ENCODE measurements around the gene DHDH.

The DHDH gene

DNA sequence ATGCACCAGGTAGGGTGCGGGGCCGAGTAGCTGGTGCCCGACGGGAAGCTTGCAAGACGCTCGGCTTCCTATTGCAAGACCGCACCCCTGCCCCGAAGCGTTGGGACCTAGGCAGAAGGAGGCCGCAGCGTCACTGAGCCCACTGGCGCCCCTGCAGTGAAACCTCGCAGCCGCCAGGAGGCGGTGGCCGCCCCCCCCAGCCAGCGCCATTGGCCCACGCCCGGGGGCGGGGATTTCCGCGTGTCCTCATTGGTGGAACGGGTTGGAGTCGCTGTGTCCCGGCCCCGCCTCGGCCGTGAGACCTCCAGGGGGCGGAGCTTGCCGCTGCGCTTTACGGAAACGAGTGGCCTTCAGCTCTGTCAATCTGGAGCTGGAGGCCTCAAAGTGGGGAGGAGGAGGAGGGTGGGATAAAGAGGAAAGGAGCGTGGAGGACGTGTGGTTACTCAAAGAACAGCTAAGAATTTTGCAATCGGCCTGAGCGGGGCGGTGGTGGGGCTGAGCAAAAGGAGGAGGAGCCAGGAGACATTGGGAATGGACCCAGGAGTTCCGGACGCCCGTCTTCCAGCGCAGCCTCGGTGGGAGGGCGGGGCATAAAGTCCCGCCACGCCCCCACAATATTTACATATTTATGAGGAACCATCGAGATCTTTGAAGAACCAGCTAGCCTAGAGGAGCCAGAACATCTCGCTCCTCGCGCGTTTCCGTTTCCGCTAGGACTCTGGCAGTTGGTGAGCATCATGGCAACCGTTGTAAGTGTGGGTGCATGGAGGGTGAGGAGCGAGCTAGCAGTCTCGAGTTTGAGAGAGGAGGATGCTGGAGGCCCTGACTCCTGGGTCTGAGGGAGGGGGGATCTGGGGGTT lies 59.9 kb downstream of the DHDH start, which contains the start of the genes GYS1 and RUVBL2:
Gene GYS1 (minus strand): TSS at position 135 of the 860 bp plus-strand sequence. CDS start 197 bp downstream, outside the sequence.
Gene RUVBL2 (plus strand): TSS at position 713 of the 860 bp plus-strand sequence. CDS start 25 bp downstream, at position 738.
- DNase-seq (ENCODE audit: low read depth) = peak; percentile 97

DNA sequence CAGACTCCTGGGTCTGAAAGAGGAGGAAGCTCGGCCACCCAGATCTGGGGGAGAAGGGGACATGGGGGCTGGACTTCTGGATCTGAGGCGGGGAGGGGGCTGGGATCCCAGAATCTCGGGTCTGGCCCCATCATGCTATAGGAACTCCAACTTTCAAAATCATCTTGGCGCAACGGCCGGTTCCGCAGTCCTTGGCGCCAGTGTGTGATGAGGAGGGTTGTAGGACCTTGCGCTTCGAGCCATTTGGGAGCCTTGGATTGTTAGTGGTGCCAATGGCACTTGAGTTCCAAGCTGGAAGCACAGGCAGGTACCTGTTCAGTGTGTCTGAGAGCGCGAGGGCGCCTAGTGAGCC lies 60.5 kb downstream of the DHDH start:
- DNase-seq (ENCODE audit: low read depth) = no peak

All from T-helper 22 cell (primary cell).